ENCODE measurements around the gene TRAPPC3.

GRCh38 chr1:36163426-36163825, 14.1 kb upstream of the TRAPPC3 start:
- no peak for TF ChIP-seq CTCF (IDR thresholded peaks at IDR 0.05)
- TF ChIP-seq ZFX (IDR thresholded peaks at IDR 0.05; ENCODE audit: borderline replicate concordance) = no peak
